Osteocyte (in vitro differentiated cells): Measurements from ENCODE around the gene ORM2. TPM values are rescaled to one million over a fixed set of nuclear protein-coding genes. Genes with fewer than 3 reads are reported as not detected.

Experiments used
- DNase-seq: peaks from one replicate; pipeline ENCODE4 v3.0.0; 2021; ENCODE audit warnings: mixed read lengths; ENCODE audit not compliant: unreplicated experiment; ENCODE audit errors: extremely low spot score
- H3K27ac Mint-ChIP-seq: one replicate; pipeline ENCODE4 v1.8.0; 2021; ENCODE audit warnings: mild to moderate bottlenecking, mixed read lengths; ENCODE audit not compliant: unreplicated experiment
- H3K27me3 Mint-ChIP-seq: one replicate; pipeline ENCODE4 v1.8.0; 2021; ENCODE audit warnings: mixed read lengths; ENCODE audit not compliant: unreplicated experiment
- H3K36me3 Mint-ChIP-seq: one replicate; pipeline ENCODE4 v1.8.0; 2021; ENCODE audit warnings: mixed read lengths; ENCODE audit not compliant: unreplicated experiment
- H3K4me1 Mint-ChIP-seq: one replicate; pipeline ENCODE4 v1.8.0; 2021; ENCODE audit warnings: mixed read lengths; ENCODE audit not compliant: unreplicated experiment
- H3K4me3 Mint-ChIP-seq: one replicate; pipeline ENCODE4 v1.8.0; 2021; ENCODE audit warnings: mild to moderate bottlenecking, moderate library complexity, mixed read lengths; ENCODE audit not compliant: unreplicated experiment
- H3K9me3 Mint-ChIP-seq: one replicate; pipeline ENCODE4 v1.8.0; 2021; ENCODE audit warnings: mixed read lengths; ENCODE audit not compliant: unreplicated experiment
- total RNA-seq: library from RNA; stranded (reverse); gene quantifications from 2 replicates; pipeline ENCODE4 v1.2.1, GENCODE V29; 2021
- TF ChIP-seq, protein P1 (sequence below): fragments of 200-600 bp; sonication (generic); IDR thresholded peaks from 2 replicates; pipeline ENCODE4 v1.5.0; 2021; ENCODE audit warnings: antibody characterized with exemption, mild to moderate bottlenecking, moderate library complexity

ORM2 gene
- total RNA-seq, 1 donor from 2014 or later = not detected

- TF ChIP-seq, protein P1, sequence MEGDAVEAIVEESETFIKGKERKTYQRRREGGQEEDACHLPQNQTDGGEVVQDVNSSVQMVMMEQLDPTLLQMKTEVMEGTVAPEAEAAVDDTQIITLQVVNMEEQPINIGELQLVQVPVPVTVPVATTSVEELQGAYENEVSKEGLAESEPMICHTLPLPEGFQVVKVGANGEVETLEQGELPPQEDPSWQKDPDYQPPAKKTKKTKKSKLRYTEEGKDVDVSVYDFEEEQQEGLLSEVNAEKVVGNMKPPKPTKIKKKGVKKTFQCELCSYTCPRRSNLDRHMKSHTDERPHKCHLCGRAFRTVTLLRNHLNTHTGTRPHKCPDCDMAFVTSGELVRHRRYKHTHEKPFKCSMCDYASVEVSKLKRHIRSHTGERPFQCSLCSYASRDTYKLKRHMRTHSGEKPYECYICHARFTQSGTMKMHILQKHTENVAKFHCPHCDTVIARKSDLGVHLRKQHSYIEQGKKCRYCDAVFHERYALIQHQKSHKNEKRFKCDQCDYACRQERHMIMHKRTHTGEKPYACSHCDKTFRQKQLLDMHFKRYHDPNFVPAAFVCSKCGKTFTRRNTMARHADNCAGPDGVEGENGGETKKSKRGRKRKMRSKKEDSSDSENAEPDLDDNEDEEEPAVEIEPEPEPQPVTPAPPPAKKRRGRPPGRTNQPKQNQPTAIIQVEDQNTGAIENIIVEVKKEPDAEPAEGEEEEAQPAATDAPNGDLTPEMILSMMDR = no peak
- Mint-ChIP-seq H3K36me3 (peaks cover 28% of the 10 kb centered on the region), H3K9me3 (no peaks in the 10 kb centered on the region), H3K27ac (no peak overlapping the region), H3K4me3 (no peak overlapping the region), H3K4me1 (peaks cover 14% of the 10 kb centered on the region), H3K27me3 (no peaks in the 10 kb centered on the region)
- no peak for DNase-seq
Observed at GRCh38 chr9:114371343-114371944, 41.8 kb downstream of the ORM2 start.

- Mint-ChIP-seq H3K27me3 (no peaks in the 10 kb centered on the region), H3K36me3 (peaks cover 32% of the 10 kb centered on the region), H3K27ac (no peak overlapping the region), H3K4me3 (no peak overlapping the region), H3K4me1 (peaks cover 6% of the 10 kb centered on the region), H3K9me3 (no peaks in the 10 kb centered on the region)
- DNase-seq = no peak
- TF ChIP-seq, protein P1 = no peak
Observed at GRCh38 chr9:114371973-114372917, 42.6 kb downstream of the ORM2 start.

GRCh38 chr9:114372921-114373448 lies 43.3 kb downstream of the ORM2 start:
- Mint-ChIP-seq H3K36me3 (peaks cover 33% of the 10 kb centered on the region), H3K4me3 (no peak overlapping the region), H3K27ac (no peak overlapping the region), H3K27me3 (no peaks in the 10 kb centered on the region), H3K4me1 (peaks cover 3% of the 10 kb centered on the region), H3K9me3 (no peaks in the 10 kb centered on the region)
- DNase-seq = no peak
- TF ChIP-seq, protein P1 = no peak

DNA sequence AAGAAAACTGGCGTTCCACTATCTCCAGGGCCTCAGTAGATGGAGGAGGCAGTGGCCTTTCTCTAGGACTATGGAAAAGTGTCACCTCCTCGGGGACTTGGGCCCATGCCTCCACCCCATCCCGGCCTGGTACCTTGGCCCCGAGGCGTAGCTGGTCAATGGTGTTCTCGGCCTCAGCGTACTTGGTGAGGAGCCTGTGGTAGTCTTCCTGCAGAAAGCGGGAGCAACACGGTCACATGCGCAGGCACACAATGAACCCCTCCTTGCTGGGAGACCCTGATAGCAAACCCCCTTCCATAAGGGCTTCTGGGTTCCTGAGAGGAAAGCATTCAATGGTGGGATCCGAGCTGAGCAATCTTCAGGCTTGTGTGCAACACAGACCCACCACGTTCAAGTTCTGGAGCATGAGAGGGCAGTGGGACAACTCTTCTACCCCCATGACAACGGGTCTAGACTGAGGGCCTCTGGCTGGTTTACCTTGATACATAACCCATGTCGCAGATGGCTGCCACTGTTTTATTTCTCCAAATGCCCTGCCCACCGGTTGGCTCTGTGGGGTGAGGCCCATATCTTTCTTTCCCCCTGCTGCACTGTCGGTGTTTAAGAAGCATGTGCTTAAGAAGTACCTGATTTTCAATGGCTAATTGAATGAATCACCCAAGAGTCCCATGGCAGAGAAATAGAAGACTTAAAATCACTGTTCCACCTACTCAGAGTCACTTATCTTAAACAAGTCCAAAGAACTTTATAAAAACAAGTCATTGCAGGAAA lies 44.5 kb downstream of the ORM2 start:
- no peak for DNase-seq
- Mint-ChIP-seq H3K36me3 (peaks cover 37% of the 10 kb centered on the region), H3K27me3 (no peaks in the 10 kb centered on the region), H3K27ac (no peak overlapping the region), H3K4me3 (no peak overlapping the region), H3K4me1 (peaks cover 3% of the 10 kb centered on the region), H3K9me3 (no peaks in the 10 kb centered on the region)
- TF ChIP-seq, protein P1 = no peak
